ENCODE data around the gene ATP2B2. TPM values are rescaled to one million over a fixed set of nuclear protein-coding genes. Genes with fewer than 3 reads are reported as not detected.
A peak's percentile ranks its signal among the peaks of the same experiment; 100 is the strongest.

ATP2B2 gene
- total RNA-seq: not detected
- long read RNA-seq: 0 reads

GRCh38 chr3:10505050-10505790 lies at the start of gene ATP2B2:
Gene ATP2B2 (minus strand): TSS chr3:10505586. CDS start chr3:10449543, 56,043 bp downstream.
- Histone ChIP-seq H3K27ac (replicated peaks) (no peak within 1 kb of the TSS), H3K27me3 (ENCODE audit: low read depth) (peaks cover 86% of the 10 kb centered on the region), H3K9me3 (replicated peaks) (no peaks in the 10 kb centered on the region), H3K4me1 (peaks cover 10% of the 10 kb centered on the region), H3K4me3 (peak within 1 kb of the TSS; percentile 52), H3K36me3 (no peaks in the 10 kb centered on the region)
- TF ChIP-seq, protein P1, sequence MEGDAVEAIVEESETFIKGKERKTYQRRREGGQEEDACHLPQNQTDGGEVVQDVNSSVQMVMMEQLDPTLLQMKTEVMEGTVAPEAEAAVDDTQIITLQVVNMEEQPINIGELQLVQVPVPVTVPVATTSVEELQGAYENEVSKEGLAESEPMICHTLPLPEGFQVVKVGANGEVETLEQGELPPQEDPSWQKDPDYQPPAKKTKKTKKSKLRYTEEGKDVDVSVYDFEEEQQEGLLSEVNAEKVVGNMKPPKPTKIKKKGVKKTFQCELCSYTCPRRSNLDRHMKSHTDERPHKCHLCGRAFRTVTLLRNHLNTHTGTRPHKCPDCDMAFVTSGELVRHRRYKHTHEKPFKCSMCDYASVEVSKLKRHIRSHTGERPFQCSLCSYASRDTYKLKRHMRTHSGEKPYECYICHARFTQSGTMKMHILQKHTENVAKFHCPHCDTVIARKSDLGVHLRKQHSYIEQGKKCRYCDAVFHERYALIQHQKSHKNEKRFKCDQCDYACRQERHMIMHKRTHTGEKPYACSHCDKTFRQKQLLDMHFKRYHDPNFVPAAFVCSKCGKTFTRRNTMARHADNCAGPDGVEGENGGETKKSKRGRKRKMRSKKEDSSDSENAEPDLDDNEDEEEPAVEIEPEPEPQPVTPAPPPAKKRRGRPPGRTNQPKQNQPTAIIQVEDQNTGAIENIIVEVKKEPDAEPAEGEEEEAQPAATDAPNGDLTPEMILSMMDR (IDR thresholded peaks at IDR 0.05; ENCODE audit: borderline replicate concordance): no peak
- no peak for DNase-seq
- intact Hi-C loops (cut with micrococcal nuclease): no loop called here

DNA sequence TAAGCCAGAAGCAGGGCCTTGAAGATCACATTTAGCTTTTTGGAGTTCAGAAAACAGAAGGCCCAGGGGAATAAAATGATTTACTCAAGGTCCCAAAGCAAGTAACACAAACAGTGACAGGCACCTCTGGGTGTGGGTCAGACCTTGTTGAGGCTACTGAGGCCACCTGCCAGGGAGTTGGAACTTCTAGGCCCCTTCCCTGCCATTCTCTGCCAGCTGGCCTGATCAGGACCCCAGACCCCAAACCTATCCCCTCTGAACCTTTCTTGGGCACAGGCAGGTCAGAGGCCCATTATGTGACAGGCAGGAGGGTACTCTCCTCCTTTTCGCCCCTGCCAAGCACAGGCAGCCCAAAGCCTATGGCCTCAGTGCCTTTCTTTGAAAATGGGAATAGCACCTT lies 49.4 kb upstream of the ATP2B2 start:
- no peak for DNase-seq
- H3K4me1 ChIP-seq: peaks cover 19% of the 10 kb centered on the region
- H3K4me3 ChIP-seq: no peak overlapping the region
- no peak overlapping the region for H3K27ac ChIP-seq (replicated peaks)
- no peaks in the 10 kb centered on the region for H3K36me3 ChIP-seq
- TF ChIP-seq, protein P1 (IDR thresholded peaks at IDR 0.05; ENCODE audit: borderline replicate concordance): no peak
- H3K9me3 ChIP-seq (replicated peaks): no peaks in the 10 kb centered on the region
- intact Hi-C loops (cut with micrococcal nuclease): no loop called here
- H3K27me3 ChIP-seq (ENCODE audit: low read depth): peaks cover 4% of the 10 kb centered on the region

GRCh38 chr3:10554236-10554611 lies 48.8 kb upstream of the ATP2B2 start:
- H3K9me3 ChIP-seq (replicated peaks): no peaks in the 10 kb centered on the region
- DNase-seq: no peak
- H3K36me3 ChIP-seq: no peaks in the 10 kb centered on the region
- intact Hi-C loops (cut with micrococcal nuclease): no loop called here
- H3K27ac ChIP-seq (replicated peaks): no peak overlapping the region
- H3K4me1 ChIP-seq: peaks cover 19% of the 10 kb centered on the region
- TF ChIP-seq, protein P1 (IDR thresholded peaks at IDR 0.05; ENCODE audit: borderline replicate concordance): no peak
- H3K4me3 ChIP-seq: no peak overlapping the region
- H3K27me3 ChIP-seq (ENCODE audit: low read depth): peaks cover 6% of the 10 kb centered on the region

GRCh38 chr3:10553591-10554235 lies 48.3 kb upstream of the ATP2B2 start:
- TF ChIP-seq, protein P1 (IDR thresholded peaks at IDR 0.05; ENCODE audit: borderline replicate concordance): no peak
- H3K36me3 ChIP-seq: no peaks in the 10 kb centered on the region
- no peak overlapping the region for H3K27ac ChIP-seq (replicated peaks)
- intact Hi-C loops (cut with micrococcal nuclease): no loop called here
- no peak overlapping the region for H3K4me3 ChIP-seq
- peaks cover 11% of the 10 kb centered on the region for H3K27me3 ChIP-seq (ENCODE audit: low read depth)
- no peak for DNase-seq
- no peaks in the 10 kb centered on the region for H3K9me3 ChIP-seq (replicated peaks)
- peaks cover 19% of the 10 kb centered on the region for H3K4me1 ChIP-seq

- DNase-seq: no peak
- Histone ChIP-seq H3K4me1 (peaks cover 19% of the 10 kb centered on the region), H3K4me3 (no peak overlapping the region), H3K27ac (replicated peaks) (no peak overlapping the region), H3K9me3 (replicated peaks) (no peaks in the 10 kb centered on the region), H3K27me3 (ENCODE audit: low read depth) (peaks cover 18% of the 10 kb centered on the region), H3K36me3 (no peaks in the 10 kb centered on the region)
- TF ChIP-seq, protein P1 (IDR thresholded peaks at IDR 0.05; ENCODE audit: borderline replicate concordance): no peak
- intact Hi-C loops (cut with micrococcal nuclease): no loop called here
These were observed 47.2 kb upstream of the ATP2B2 start for GRCh38 chr3:10552631-10552943.
